ENCODE data around the gene PEAR1. TPM values are rescaled to one million over a fixed set of nuclear protein-coding genes. Genes with fewer than 3 reads are reported as not detected.

PEAR1 gene
- polyA plus RNA-seq, 1 of the 3 experiments (the other 2 are of a cell fraction), result 1.2 TPM

- Histone ChIP-seq H3K4me3 (ENCODE audit: low read depth in 2 of 2, low read length in 1 of 2) (no peak overlapping the region), H3K9me2 (no peaks in the 10 kb centered on the region), H3K9me3 (no peaks in the 10 kb centered on the region), H3K27ac (ENCODE audit: low read depth in 2 of 2, low read length in 1 of 2) (no peak overlapping the region), H3F3A (replicated peaks; ENCODE audit: insufficient read depth) (peaks cover 18% of the 10 kb centered on the region), H3K27me3 (ENCODE audit: insufficient read depth) (no peaks in the 10 kb centered on the region), H3K36me3 (replicated peaks in 1 of 2; ENCODE audit: control insufficient read depth in 1 of 2, insufficient read depth in 2 of 2, low read length in 1 of 2) (no peaks in the 10 kb centered on the region), H3K4me2 (no peak overlapping the region), H4K20me1 (ENCODE audit: insufficient read depth) (no peaks in the 10 kb centered on the region), H3K4me1 (ENCODE audit: control insufficient read depth in 1 of 2, insufficient read depth in 2 of 2, low read depth in 1 of 2, low read length in 1 of 2) (peaks cover 3 to 8% of the 10 kb centered on the region in 2 experiments; a peak in 2 of 4 replicates), H3K79me2 (ENCODE audit: insufficient read depth) (no peaks in the 10 kb centered on the region), H3K9ac (no peak overlapping the region), H2AFZ (ENCODE audit: low read depth) (no peak overlapping the region)
- TF ChIP-seq FOXJ3 (CRISPR knock-in tag; IDR thresholded peaks at IDR 0.05), result no peak
- TF ChIP-seq RXRA (IDR thresholded peaks at IDR 0.05; ENCODE audit: borderline replicate concordance, low read depth), result no peak
- TF ChIP-seq ELF1 (IDR thresholded peaks at IDR 0.05), result no peak
- TF ChIP-seq EZH2phosphoT487 (IDR thresholded peaks at IDR 0.05; ENCODE audit: borderline replicate concordance, low read depth), result no peak
- no peak for TF ChIP-seq CHD2 (IDR thresholded peaks at IDR 0.05; ENCODE audit: low read length, partially characterized antibody)
- no peak for TF ChIP-seq IRF3 (IDR thresholded peaks at IDR 0.05; ENCODE audit: low read depth, low read length)
- TF ChIP-seq EP300 (IDR thresholded peaks at IDR 0.05; ENCODE audit: borderline replicate concordance in 1 of 2, low read depth in 1 of 2, low read length in 1 of 2), result no peak
- no peak for TF ChIP-seq MAX (IDR thresholded peaks at IDR 0.05; ENCODE audit: low read depth)
- no peak for TF ChIP-seq GATA2 (CRISPR knock-in tag; IDR thresholded peaks at IDR 0.05)
- TF ChIP-seq YY1 (IDR thresholded peaks at IDR 0.05; ENCODE audit: low read depth), result no peak
- TF ChIP-seq FOXM1 (IDR thresholded peaks at IDR 0.05; ENCODE audit: low read depth), result no peak
- TF ChIP-seq TAF1 (IDR thresholded peaks at IDR 0.05; ENCODE audit: borderline replicate concordance, low read depth, low read length), result no peak
- TF ChIP-seq REST (IDR thresholded peaks at IDR 0.05; ENCODE audit: low read depth, low read length), result no peak
- TF ChIP-seq TEAD4 (IDR thresholded peaks at IDR 0.05; ENCODE audit: borderline replicate concordance, insufficient read depth), result no peak
- no peak for TF ChIP-seq ZBTB33 (IDR thresholded peaks at IDR 0.05; ENCODE audit: borderline replicate concordance, low read depth)
- TF ChIP-seq NFIC (IDR thresholded peaks at IDR 0.05; ENCODE audit: borderline replicate concordance), result no peak
- 83% methylated on average over 5 of the region's 5 CpGs for WGBS (ENCODE audit: low lambda C conversion rate)
- ChIA-PET POLR2A (interaction anchor here (1.2 kb wide), 1 partner anchor 14 kb away, joined by 3 read pairs; the partner anchor contains the start of gene NTRK1), CTCF (interaction anchor here (0.7 to 22.1 kb wide), 7 partner anchors 7 to 148 kb away, joined by 3 to 455 read pairs (median 7); partner anchors contain the start of genes INSRR, NTRK1 and PEAR1)
- DNase-seq, result no peak
Measured at GRCh38 chr1:156874142-156874541, 19.4 kb upstream of the PEAR1 start.
